ENCODE data around the gene KLHL2. TPM values are rescaled to one million over a fixed set of nuclear protein-coding genes. Genes with fewer than 3 reads are reported as not detected.
A peak's percentile ranks its signal among the peaks of the same experiment; 100 is the strongest.

KLHL2 gene
- total RNA-seq, 1 experiment from 2014 or later: 14.2 TPM

DNA sequence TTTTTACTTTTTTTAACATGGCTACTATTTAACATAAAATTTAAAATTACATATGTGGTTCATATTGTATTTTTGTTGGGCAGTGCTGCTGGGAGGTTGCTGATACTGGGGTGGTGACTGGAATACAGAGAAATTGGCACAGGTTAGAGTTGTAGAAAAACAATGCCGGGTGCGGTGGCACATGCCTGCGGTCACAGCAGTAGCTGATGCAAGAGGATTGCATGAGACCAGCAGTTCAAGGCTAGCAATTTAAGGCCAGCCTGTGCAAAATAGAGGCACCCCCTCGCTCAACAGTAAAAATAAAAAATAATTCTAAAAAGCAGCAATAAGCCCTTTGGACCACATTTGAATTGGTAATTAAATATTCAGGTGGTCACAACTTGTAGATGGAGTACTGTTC, 159.7 kb downstream of the KLHL2 start:
- no peak for DNase-seq (ENCODE audit: low read depth)

DNA sequence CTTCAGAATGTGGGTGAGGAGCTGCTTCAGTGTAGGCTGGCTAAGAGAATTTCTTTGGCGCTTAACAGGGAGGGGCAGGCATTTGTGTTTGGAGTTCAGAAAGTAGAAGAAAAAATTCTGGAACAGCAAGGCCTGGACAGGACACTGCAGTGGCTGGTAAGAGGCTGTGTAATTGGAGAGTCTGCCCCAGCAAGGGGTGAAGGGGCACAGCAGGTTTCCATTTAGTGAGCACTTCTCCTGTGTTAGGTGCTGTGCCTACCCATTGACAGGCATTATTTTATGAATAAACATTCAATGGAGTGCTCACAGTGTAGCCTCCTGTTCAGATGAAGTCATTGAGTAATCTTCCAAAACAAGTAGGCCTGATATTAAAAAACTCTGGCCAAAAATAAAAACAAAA, 160.8 kb downstream of the KLHL2 start:
- no peak for DNase-seq (ENCODE audit: low read depth)

DNA sequence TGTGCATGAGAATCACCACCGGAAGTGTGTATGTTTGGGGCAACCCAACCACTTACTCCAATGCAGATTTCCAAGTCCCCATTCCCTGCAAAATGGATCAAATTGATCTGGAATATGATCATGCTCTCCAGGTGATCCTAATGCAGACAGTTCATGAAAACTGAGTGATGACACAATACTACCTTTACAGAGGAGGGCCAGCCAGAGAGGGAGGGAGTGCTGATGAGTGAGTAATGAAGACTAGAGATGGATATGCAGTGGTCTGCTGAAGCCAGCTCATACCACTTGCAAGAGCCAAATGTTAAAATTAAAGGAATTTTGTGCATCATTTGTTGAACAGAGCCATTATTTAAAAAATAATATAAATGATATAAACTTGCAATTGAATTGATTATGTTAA, 161.2 kb downstream of the KLHL2 start:
- DNase-seq (ENCODE audit: low read depth): no peak

DNA sequence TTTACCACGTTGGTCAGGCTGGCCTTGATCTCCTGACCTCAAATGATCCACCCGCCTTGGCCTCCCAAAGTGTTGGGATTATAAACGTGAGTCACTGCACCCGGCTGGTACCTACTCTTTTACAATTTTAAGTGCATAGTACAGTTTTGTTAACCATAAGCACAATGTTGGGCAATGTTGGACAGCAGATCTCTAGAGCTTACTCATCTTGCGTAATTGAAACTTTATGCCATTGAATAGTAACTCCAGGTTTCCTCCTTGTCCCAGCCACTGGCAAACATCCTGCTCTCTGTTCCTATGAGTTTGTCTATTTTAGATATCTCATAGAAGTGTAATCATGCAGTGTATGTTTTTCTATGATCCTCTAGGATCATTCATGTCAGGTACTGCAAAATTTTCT, 162.2 kb downstream of the KLHL2 start:
- peak; percentile 20 for DNase-seq (ENCODE audit: low read depth)

DNA sequence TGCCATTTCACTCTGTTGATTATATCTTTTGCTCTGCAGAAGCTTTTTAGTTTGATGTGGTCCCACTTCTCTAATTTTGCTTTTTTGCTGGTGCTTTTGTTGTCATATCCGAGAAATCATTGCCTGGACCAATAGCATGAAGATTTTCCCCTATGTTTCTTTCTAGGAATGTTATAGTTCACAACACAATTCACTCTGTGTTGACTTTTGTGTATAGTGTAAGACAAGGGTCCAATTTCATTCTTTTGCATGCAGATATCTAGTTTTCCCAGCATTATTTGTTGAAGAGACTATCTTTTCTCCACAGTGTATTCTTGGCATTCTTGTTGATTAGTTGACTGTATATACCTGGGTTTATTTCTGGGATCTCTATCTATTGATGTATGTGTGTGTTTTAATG, 163.2 kb downstream of the KLHL2 start:
- DNase-seq (ENCODE audit: low read depth): no peak

Other genes starting within 250 kb of the KLHL2 start
- gene TRIM61, start 229.9 kb upstream of the KLHL2 start, total RNA-seq (2014; rRNA removed; shearing (Covaris generic)): 0.20 TPM in 1 of 2 replicates, not detected in the other
- gene TRIM60, start 175.6 kb upstream of the KLHL2 start, total RNA-seq (2014; rRNA removed; shearing (Covaris generic)): not detected in 2 replicates
- gene TRIM75, start 153.7 kb upstream of the KLHL2 start, total RNA-seq (2014; rRNA removed; shearing (Covaris generic)): not detected in 2 replicates
- gene TMEM192, start 94.7 kb upstream of the KLHL2 start, total RNA-seq (2014; rRNA removed; shearing (Covaris generic)): 3.0 and 4.1 TPM in 2 replicates
- 88.9 and 95.4 TPM in 2 replicates for gene MSMO1, start 120.1 kb downstream of the KLHL2 start, total RNA-seq (2014; rRNA removed; shearing (Covaris generic))
- under 0.01 and 0.10 TPM in 2 replicates for gene CPE, start 171.4 kb downstream of the KLHL2 start, total RNA-seq (2014; rRNA removed; shearing (Covaris generic))